Pulmonary artery endothelial cell (primary cell): ENCODE measurements around the gene RFC5. TPM values are rescaled to one million over a fixed set of nuclear protein-coding genes. Genes with fewer than 3 reads are reported as not detected.

ENCODE experiments used
- DNase-seq: peaks from one replicate; pipeline ENCODE4 v3.0.0-alpha.2; 2011; ENCODE audit warnings: low read depth, low spot score
- total RNA-seq: library from RNA; depleted of rRNA; stranded (reverse); fragments of >200 nt; gene quantifications from 2 replicates; pipeline ENCODE4 v1.2.3, GENCODE V29; 2014

RFC5 gene
- total RNA-seq, 1 donor from 2014 or later, result 21.7 TPM

GRCh38 chr12:118050972-118051910, 34.7 kb downstream of the RFC5 start:
- DNase-seq, result no peak

- DNase-seq, result peak; percentile 86
Measured at GRCh38 chr12:118052324-118053070, 36.0 kb downstream of the RFC5 start.

- DNase-seq, result no peak
Measured at GRCh38 chr12:118053071-118053985, 36.8 kb downstream of the RFC5 start.

GRCh38 chr12:118055144-118055557, 38.6 kb downstream of the RFC5 start:
- DNase-seq, result peak; percentile 37

GRCh38 chr12:118055865-118056773, 39.6 kb downstream of the RFC5 start:
- DNase-seq, result no peak

GRCh38 chr12:118058227-118058626, 41.7 kb downstream of the RFC5 start:
- DNase-seq, result no peak

GRCh38 chr12:118058881-118059280, 42.4 kb downstream of the RFC5 start:
- DNase-seq, result no peak

GRCh38 chr12:118059341-118060191, 43.1 kb downstream of the RFC5 start:
- no peak for DNase-seq

- DNase-seq, result no peak
Measured at GRCh38 chr12:118060301-118061010, 44.0 kb downstream of the RFC5 start.

GRCh38 chr12:118061011-118061872, 44.7 kb downstream of the RFC5 start, which contains the start of gene WSB2:
WSB2 (minus strand) TSS chr12:118061179; CDS start chr12:118061048, 131 bp downstream.
- peak; percentile 41 for DNase-seq

- DNase-seq, result no peak
Measured at GRCh38 chr12:118061873-118062843, 45.7 kb downstream of the RFC5 start.

GRCh38 chr12:118063576-118064391, 47.3 kb downstream of the RFC5 start:
- no peak for DNase-seq

- DNase-seq, result no peak
Measured at GRCh38 chr12:118064608-118065007, 48.1 kb downstream of the RFC5 start.

GRCh38 chr12:118065380-118065779, 48.9 kb downstream of the RFC5 start:
- DNase-seq, result no peak

GRCh38 chr12:118068445-118068844, 51.9 kb downstream of the RFC5 start:
- DNase-seq, result no peak
